22Rv1 (cell line): Measurements from ENCODE around the gene AZIN2.

Experiments used
- ZFX ChIP-seq: fragments of 450-650 bp; IDR thresholded peaks from 2 replicates; pipeline ENCODE4 v1.6.1; 2017; ENCODE audit warnings: antibody characterized with exemption, borderline replicate concordance
- TF ChIP-seq, protein P1 (sequence below): fragments of 450-650 bp; IDR thresholded peaks from 2 replicates; pipeline ENCODE4 v1.5.1; 2017; ENCODE audit warnings: mild to moderate bottlenecking

DNA sequence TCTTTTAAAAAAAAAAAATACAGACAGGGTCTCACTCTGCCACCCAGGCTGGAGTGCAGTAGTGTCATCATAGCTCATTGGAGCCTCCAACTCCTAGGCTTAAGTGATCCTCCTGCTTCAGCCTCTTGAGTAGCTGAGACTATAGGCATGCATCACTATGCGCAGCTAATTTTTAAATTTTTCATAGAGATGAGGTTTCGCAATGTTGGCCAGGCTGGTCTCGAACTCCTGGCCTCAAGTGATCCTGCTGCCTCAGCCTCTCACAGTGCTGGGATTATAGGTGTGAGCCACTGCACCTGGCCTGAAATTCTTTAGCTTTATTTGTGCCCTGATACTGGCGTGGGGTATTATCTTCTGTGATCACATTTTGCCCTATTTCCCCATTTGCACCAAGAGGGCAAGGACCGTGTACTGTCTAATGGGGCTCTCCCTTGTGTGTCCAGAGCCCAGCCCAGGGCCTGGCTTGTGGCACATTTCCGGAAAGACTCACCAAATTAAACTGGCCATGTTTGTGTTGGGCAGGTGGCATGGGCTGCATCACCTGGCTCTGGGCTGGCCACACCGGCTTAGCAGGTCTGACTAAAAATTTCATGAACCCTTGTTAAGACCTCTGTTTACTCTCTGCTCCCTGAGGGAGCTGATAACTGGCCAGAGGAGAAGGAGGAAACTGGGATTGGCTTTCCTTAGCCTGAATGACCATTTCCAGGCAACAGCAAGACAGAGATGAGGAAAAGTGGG is 68.7 kb downstream of the AZIN2 start:
- TF ChIP-seq, protein P1, sequence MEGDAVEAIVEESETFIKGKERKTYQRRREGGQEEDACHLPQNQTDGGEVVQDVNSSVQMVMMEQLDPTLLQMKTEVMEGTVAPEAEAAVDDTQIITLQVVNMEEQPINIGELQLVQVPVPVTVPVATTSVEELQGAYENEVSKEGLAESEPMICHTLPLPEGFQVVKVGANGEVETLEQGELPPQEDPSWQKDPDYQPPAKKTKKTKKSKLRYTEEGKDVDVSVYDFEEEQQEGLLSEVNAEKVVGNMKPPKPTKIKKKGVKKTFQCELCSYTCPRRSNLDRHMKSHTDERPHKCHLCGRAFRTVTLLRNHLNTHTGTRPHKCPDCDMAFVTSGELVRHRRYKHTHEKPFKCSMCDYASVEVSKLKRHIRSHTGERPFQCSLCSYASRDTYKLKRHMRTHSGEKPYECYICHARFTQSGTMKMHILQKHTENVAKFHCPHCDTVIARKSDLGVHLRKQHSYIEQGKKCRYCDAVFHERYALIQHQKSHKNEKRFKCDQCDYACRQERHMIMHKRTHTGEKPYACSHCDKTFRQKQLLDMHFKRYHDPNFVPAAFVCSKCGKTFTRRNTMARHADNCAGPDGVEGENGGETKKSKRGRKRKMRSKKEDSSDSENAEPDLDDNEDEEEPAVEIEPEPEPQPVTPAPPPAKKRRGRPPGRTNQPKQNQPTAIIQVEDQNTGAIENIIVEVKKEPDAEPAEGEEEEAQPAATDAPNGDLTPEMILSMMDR = no peak
- TF ChIP-seq ZFX = no peak
